ENCODE measurements around the gene CORO7. TPM values are rescaled to one million over a fixed set of nuclear protein-coding genes. Genes with fewer than 3 reads are reported as not detected.

CORO7 gene
- total and polyA plus RNA-seq, 7 experiments from 2014 or later: 29.6 to 572 (median 141) TPM

DNA sequence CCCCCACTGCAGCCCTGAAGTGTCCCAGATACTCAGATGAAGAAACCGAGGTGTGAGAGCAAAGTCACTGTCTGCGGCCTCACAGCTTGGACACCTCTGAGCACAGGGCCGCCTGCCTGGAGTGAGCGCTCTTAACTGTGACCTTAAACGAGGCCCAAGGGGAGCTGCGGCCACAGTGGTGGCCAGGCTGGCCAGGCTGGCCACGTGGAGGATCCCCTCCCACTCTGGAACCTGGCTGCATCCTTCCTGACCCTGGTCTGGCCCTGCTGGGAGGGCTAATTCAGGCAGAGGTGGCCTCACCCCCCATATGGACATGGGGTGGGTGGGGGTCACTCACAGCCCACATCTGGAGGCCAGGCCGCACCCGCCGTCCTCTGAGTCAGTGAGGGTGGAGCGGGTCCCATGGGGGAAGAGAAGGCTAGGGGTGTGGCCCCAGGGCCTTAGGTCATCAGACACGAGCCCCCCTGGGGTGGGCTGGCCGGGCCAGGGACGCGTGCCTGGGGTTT is 38.2 kb downstream of the CORO7 start:
- ChIA-PET POLR2A (no interaction called here), CTCF (no interaction called here)
- Mint-ChIP-seq H3K9me3 (no peaks in the 10 kb centered on the region), H3K4me1 (peaks cover 0 to 17% (median 5%) of the 10 kb centered on the region in 7 donors), H3K36me3 (peaks cover 0 to 4% (median 0%) of the 10 kb centered on the region in 5 donors), H3K4me3 (no peak overlapping the region), H3K27ac (peak overlapping the region in 4 of 9 donors; percentile 22 to 83 (median 36)), H3K27me3 (no peaks in the 10 kb centered on the region)
- Histone ChIP-seq H3K4me3 (ENCODE audit: low read length) (no peak overlapping the region), H3K36me3 (ENCODE audit: control insufficient read depth in 2 of 3, insufficient read depth in 3 of 3, low read length in 3 of 3) (peaks cover 0 to 57% (median 10%) of the 10 kb centered on the region in 3 experiments), H3K27ac (ENCODE audit: low read depth, low read length) (no peak overlapping the region), H3K4me1 (ENCODE audit: control insufficient read depth in 2 of 2, insufficient read depth in 2 of 2, low read length in 2 of 2) (peaks cover 5 to 6% of the 10 kb centered on the region in 2 donors), H3K9me3 (ENCODE audit: control insufficient read depth in 2 of 3, low read length in 3 of 3) (no peaks in the 10 kb centered on the region), H3K27me3 (ENCODE audit: control insufficient read depth in 2 of 2, insufficient read depth in 2 of 2, low read length in 2 of 2) (no peaks in the 10 kb centered on the region)
- intact Hi-C loops (cut with micrococcal nuclease): no loop called here
- ATAC-seq: no peak
- peak in 1 of 9 donors; percentile 19 for DNase-seq

DNA sequence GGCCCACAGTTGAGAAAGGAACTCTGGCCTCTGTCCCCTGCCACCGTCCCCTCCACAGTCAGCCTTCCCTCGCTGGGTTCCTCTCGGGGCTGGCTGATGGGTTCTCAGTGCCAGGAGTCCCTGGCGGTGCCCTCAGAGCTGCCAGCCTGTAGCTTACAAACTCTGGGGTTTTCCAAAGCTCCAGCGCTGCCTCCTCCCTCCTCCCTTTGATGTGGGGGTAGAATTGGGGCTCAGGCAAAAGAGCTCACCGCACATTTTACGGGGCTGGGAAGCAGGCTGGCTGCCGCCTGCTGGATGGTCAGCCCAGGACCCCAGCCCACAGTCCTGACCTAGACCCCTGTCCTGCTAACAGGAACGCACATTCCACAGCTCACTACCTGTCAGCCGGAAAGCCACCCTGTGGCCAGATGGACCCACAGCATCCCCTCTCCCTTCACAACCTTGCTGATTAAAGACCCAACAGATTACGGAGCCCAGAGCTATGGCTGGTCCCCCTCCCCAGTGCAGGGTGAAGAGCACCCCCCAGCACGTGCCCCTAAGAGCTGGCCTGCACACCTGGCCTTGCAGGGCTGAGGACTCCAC is 38.7 kb downstream of the CORO7 start:
- POLR2A ChIA-PET: no interaction called here
- ATAC-seq (no peak), DNase-seq (peak in 1 of 9 donors; percentile 14)
- H3K27ac Mint-ChIP-seq: peak overlapping the region in 4 of 9 donors; percentile 22 to 83 (median 36)
- Histone ChIP-seq H3K36me3 (ENCODE audit: control insufficient read depth in 2 of 3, insufficient read depth in 3 of 3, low read length in 3 of 3) (peaks cover 0 to 52% (median 7%) of the 10 kb centered on the region in 3 experiments), H3K4me1 (ENCODE audit: control insufficient read depth in 2 of 2, insufficient read depth in 2 of 2, low read length in 2 of 2) (peaks cover 9 to 10% of the 10 kb centered on the region in 2 donors), H3K4me3 (ENCODE audit: low read length) (no peak overlapping the region), H3K27ac (ENCODE audit: low read depth, low read length) (no peak overlapping the region), H3K27me3 (ENCODE audit: control insufficient read depth in 2 of 2, insufficient read depth in 2 of 2, low read length in 2 of 2) (no peaks in the 10 kb centered on the region), H3K9me3 (ENCODE audit: control insufficient read depth in 2 of 3, low read length in 3 of 3) (no peaks in the 10 kb centered on the region)
- H3K9me3 Mint-ChIP-seq: no peaks in the 10 kb centered on the region
- intact Hi-C loops (cut with micrococcal nuclease): no loop called here
- no peak overlapping the region for H3K4me3 Mint-ChIP-seq
- H3K36me3 Mint-ChIP-seq: peaks cover 0 to 4% (median 0%) of the 10 kb centered on the region in 5 donors
- H3K27me3 Mint-ChIP-seq: no peaks in the 10 kb centered on the region
- CTCF ChIA-PET: no interaction called here
- H3K4me1 Mint-ChIP-seq: peaks cover 0 to 20% (median 7%) of the 10 kb centered on the region in 7 donors

DNA sequence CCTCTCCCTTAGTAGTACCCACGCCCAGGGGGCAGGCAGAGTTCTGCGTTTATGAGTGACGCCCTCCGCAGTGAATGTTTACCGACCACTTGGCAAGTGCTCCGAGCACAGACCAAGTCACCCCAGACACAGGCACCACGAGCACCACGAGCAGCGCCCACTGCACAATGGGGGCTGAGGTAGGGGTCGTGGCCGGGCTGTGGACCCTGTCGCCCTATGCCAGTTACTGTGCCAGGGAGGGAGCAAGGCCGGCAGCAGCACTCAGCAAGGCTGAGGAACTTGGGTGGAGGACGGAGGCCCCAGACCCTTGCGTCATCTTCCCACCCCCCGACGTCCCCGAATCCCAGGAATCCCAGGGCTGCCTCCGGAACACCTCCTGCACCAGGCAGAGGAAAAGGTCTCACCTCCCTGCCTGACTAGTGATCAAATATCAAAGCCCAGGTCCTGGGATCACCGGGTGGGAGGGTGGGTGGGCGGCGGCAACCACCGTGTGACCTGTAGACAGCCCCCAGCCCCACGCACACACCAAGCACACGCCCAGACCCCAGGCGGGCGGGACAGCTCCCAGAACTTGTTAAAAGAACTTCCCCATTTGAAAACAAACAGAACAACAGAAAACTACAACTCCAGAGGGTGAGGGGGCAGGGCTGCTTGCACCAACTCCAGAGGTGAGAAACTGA is 39.4 kb downstream of the CORO7 start:
- no peaks in the 10 kb centered on the region for H3K9me3 Mint-ChIP-seq
- intact Hi-C loops (cut with micrococcal nuclease): no loop called here
- Histone ChIP-seq H3K4me1 (ENCODE audit: control insufficient read depth in 2 of 2, insufficient read depth in 2 of 2, low read length in 2 of 2) (peaks cover 15 to 16% of the 10 kb centered on the region in 2 donors), H3K9me3 (ENCODE audit: control insufficient read depth in 2 of 3, low read length in 3 of 3) (no peaks in the 10 kb centered on the region), H3K4me3 (ENCODE audit: low read length) (no peak overlapping the region), H3K27ac (ENCODE audit: low read depth, low read length) (no peak overlapping the region), H3K36me3 (ENCODE audit: control insufficient read depth in 2 of 3, insufficient read depth in 3 of 3, low read length in 3 of 3) (peaks cover 0 to 47% (median 7%) of the 10 kb centered on the region in 3 experiments), H3K27me3 (ENCODE audit: control insufficient read depth in 2 of 2, insufficient read depth in 2 of 2, low read length in 2 of 2) (no peaks in the 10 kb centered on the region)
- CTCF ChIA-PET: no interaction called here
- H3K27ac Mint-ChIP-seq: peak overlapping the region in 1 of 9 donors; percentile 83
- H3K36me3 Mint-ChIP-seq: peaks cover 0 to 4% (median 0%) of the 10 kb centered on the region in 5 donors
- H3K4me1 Mint-ChIP-seq: peaks cover 0 to 20% (median 11%) of the 10 kb centered on the region in 7 donors
- no peak overlapping the region for H3K4me3 Mint-ChIP-seq
- no peaks in the 10 kb centered on the region for H3K27me3 Mint-ChIP-seq
- peak in 1 of 9 donors; percentile 13 for DNase-seq
- ATAC-seq: no peak
- POLR2A ChIA-PET: no interaction called here

DNA sequence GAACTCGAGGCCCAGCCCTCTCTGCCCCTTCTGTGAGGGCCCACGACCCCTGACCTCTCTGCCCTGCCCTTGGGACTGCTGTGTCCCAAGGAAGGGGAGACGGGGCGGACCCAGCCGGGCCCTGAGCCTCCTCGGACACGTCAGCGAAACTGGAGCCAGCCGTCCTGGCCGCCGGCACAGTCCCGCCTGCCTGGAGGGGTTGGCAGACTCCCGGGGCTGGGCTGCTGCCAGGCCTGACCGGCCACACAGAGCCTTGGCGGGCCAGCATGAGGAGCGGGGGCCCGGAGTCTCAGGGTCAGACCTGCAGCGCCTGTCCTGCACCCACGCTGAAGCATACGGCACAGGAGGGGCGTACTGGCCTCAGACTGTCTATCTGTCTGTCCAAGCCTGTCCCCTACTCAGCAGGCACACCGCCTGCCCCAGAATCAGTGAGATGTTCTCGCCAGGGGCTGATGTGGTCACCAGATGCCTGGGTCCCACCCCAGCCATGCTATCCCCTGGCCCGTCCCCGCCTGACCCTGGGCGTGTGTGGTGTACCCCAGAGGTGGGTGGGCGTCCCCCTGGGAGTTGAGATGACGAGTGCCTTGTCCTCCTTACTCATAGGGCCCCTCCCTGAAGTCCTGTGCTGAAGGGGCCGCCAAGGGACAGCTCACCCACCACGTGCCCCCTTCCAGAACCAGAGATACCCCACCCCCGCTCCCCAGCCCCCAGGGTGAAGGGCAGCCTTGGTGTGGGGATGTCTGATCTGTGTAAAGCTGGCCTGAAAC is 40.1 kb downstream of the CORO7 start:
- no peaks in the 10 kb centered on the region for H3K9me3 Mint-ChIP-seq
- peaks cover 0 to 40% (median 7%) of the 10 kb centered on the region in 3 experiments for H3K36me3 ChIP-seq (ENCODE audit: control insufficient read depth in 2 of 3, insufficient read depth in 3 of 3, low read length in 3 of 3)
- H3K27ac ChIP-seq (ENCODE audit: low read depth, low read length): no peak overlapping the region
- H3K27ac Mint-ChIP-seq: no peak overlapping the region
- CTCF ChIA-PET: interaction anchor here (0.5 to 1.5 kb wide), 2 partner anchors 44 to 45 kb away, joined by 3 read pairs; no protein-coding TSS in a partner anchor
- H3K9me3 ChIP-seq (ENCODE audit: control insufficient read depth in 2 of 3, low read length in 3 of 3): no peaks in the 10 kb centered on the region
- H3K4me3 Mint-ChIP-seq: no peak overlapping the region
- no peak overlapping the region for H3K4me3 ChIP-seq (ENCODE audit: low read length)
- DNase-seq (peak in 1 of 9 donors; percentile 19), ATAC-seq (no peak)
- H3K27me3 ChIP-seq (ENCODE audit: control insufficient read depth in 2 of 2, insufficient read depth in 2 of 2, low read length in 2 of 2): no peaks in the 10 kb centered on the region
- POLR2A ChIA-PET: no interaction called here
- peaks cover 15 to 19% of the 10 kb centered on the region in 2 donors for H3K4me1 ChIP-seq (ENCODE audit: control insufficient read depth in 2 of 2, insufficient read depth in 2 of 2, low read length in 2 of 2)
- peaks cover 0 to 4% (median 0%) of the 10 kb centered on the region in 5 donors for H3K36me3 Mint-ChIP-seq
- peaks cover 0 to 20% (median 11%) of the 10 kb centered on the region in 7 donors for H3K4me1 Mint-ChIP-seq
- intact Hi-C loops (cut with micrococcal nuclease): no loop called here
- H3K27me3 Mint-ChIP-seq: no peaks in the 10 kb centered on the region

DNA sequence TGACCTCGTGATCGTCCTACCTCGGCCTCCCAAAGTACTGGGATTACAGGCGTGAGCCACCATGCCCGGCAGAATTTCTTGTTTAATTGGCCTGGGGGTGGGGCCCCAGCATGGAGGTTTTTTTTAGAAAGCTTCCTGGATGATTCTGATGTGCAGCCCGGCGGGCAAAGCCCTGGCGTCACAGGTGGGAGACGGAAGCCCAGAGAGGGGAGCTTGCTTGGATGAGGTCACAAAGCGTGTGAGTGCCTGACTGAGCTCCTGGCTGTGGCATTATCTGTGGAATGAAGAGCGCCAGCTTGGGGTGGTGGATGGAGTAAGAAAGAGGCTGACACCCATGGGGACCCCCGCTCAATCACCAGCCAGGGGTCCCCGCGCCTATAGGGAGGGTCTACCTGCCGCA is 40.7 kb downstream of the CORO7 start:
- DNase-seq (peak in 1 of 9 donors; percentile 22), ATAC-seq (no peak)
- Mint-ChIP-seq H3K36me3 (peaks cover 0 to 4% (median 0%) of the 10 kb centered on the region in 5 donors), H3K27ac (peak overlapping the region in 3 of 9 donors; percentile 38 to 79 (median 59)), H3K27me3 (no peaks in the 10 kb centered on the region), H3K4me1 (peaks cover 0 to 20% (median 11%) of the 10 kb centered on the region in 7 donors), H3K9me3 (no peaks in the 10 kb centered on the region), H3K4me3 (no peak overlapping the region)
- H3K4me3 ChIP-seq (ENCODE audit: low read length): no peak overlapping the region
- H3K27me3 ChIP-seq (ENCODE audit: control insufficient read depth in 2 of 2, insufficient read depth in 2 of 2, low read length in 2 of 2): no peaks in the 10 kb centered on the region
- H3K36me3 ChIP-seq (ENCODE audit: control insufficient read depth in 2 of 3, insufficient read depth in 3 of 3, low read length in 3 of 3): peaks cover 0 to 34% (median 4%) of the 10 kb centered on the region in 3 experiments
- intact Hi-C loops (cut with micrococcal nuclease): no loop called here
- no peaks in the 10 kb centered on the region for H3K9me3 ChIP-seq (ENCODE audit: control insufficient read depth in 2 of 3, low read length in 3 of 3)
- CTCF ChIA-PET: interaction anchor here (0.5 to 1.5 kb wide), 2 partner anchors 43 to 46 kb away, joined by 3 read pairs; no protein-coding TSS in a partner anchor
- no peak overlapping the region for H3K27ac ChIP-seq (ENCODE audit: low read depth, low read length)
- H3K4me1 ChIP-seq (ENCODE audit: control insufficient read depth in 2 of 2, insufficient read depth in 2 of 2, low read length in 2 of 2): peaks cover 15 to 19% of the 10 kb centered on the region in 2 donors
- POLR2A ChIA-PET: no interaction called here

All from naive thymus-derived CD4-positive, alpha-beta T cell (primary cell).